RWPE2 (cell line): ENCODE results near the gene CHI3L2.

Experiments used
- ATAC-seq: fragments of 200-7000 bp; cut with Tn5 transposase; 3 replicates; pipeline ENCODE4 v1.9.1; 2021; ENCODE audit warnings: low read depth
- DNase-seq: peaks from one replicate; pipeline ENCODE4 v3.0.0-alpha.2; 2020; ENCODE audit warnings: low spot score
- H3K27ac ChIP-seq: fragments of 450-650 bp; 2 replicates; pipeline ENCODE4 v1.5.1; 2017; ENCODE audit warnings: mild to moderate bottlenecking; ENCODE audit not compliant: poor library complexity, severe bottlenecking
- H3K27me3 ChIP-seq: fragments of 250-450 bp; sonication (Bioruptor Pico); 2 replicates; pipeline ENCODE4 v1.5.1; 2021; ENCODE audit warnings: mild to moderate bottlenecking, moderate library complexity; ENCODE audit not compliant: insufficient read depth, poor library complexity, severe bottlenecking
- H3K36me3 ChIP-seq: fragments of 250-450 bp; sonication (Bioruptor Pico); 2 replicates; pipeline ENCODE4 v1.5.1; 2020; ENCODE audit warnings: low read depth, mild to moderate bottlenecking, moderate library complexity
- H3K4me1 ChIP-seq: fragments of 250-450 bp; sonication (Bioruptor Pico); 2 replicates; pipeline ENCODE4 v1.5.1; 2021; ENCODE audit warnings: mild to moderate bottlenecking, moderate library complexity; ENCODE audit not compliant: insufficient read depth, poor library complexity, severe bottlenecking
- H3K4me3 ChIP-seq: fragments of 250-450 bp; sonication (Bioruptor Pico); 2 replicates; pipeline ENCODE4 v1.5.1; 2021; ENCODE audit warnings: mild to moderate bottlenecking, moderate library complexity; ENCODE audit not compliant: severe bottlenecking
- H3K9me3 ChIP-seq: fragments of 250-450 bp; sonication (Bioruptor Pico); 2 replicates; pipeline ENCODE4 v1.5.1; 2021; ENCODE audit warnings: mild to moderate bottlenecking, moderate library complexity; ENCODE audit not compliant: severe bottlenecking
- TF ChIP-seq, protein P1 (sequence below): fragments of 450-650 bp; IDR thresholded peaks from one replicate; pipeline ENCODE4 v1.5.1; 2017; ENCODE audit warnings: mild to moderate bottlenecking, moderate library complexity; ENCODE audit not compliant: poor library complexity, severe bottlenecking

CHI3L2 gene

GRCh38 chr1:111247125-111247838 is 19.8 kb downstream of the CHI3L2 start:
- no peak overlapping the region for H3K27ac ChIP-seq
- TF ChIP-seq, protein P1, sequence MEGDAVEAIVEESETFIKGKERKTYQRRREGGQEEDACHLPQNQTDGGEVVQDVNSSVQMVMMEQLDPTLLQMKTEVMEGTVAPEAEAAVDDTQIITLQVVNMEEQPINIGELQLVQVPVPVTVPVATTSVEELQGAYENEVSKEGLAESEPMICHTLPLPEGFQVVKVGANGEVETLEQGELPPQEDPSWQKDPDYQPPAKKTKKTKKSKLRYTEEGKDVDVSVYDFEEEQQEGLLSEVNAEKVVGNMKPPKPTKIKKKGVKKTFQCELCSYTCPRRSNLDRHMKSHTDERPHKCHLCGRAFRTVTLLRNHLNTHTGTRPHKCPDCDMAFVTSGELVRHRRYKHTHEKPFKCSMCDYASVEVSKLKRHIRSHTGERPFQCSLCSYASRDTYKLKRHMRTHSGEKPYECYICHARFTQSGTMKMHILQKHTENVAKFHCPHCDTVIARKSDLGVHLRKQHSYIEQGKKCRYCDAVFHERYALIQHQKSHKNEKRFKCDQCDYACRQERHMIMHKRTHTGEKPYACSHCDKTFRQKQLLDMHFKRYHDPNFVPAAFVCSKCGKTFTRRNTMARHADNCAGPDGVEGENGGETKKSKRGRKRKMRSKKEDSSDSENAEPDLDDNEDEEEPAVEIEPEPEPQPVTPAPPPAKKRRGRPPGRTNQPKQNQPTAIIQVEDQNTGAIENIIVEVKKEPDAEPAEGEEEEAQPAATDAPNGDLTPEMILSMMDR: no peak
- DNase-seq (no peak), ATAC-seq (no peak)
- H3K9me3 ChIP-seq: no peaks in the 10 kb centered on the region
- H3K27me3 ChIP-seq: no peaks in the 10 kb centered on the region
- no peak overlapping the region for H3K4me3 ChIP-seq
- H3K36me3 ChIP-seq: no peaks in the 10 kb centered on the region
- no peaks in the 10 kb centered on the region for H3K4me1 ChIP-seq

GRCh38 chr1:111249960-111250359 is 22.4 kb downstream of the CHI3L2 start:
- Histone ChIP-seq H3K27ac (no peak overlapping the region), H3K9me3 (no peaks in the 10 kb centered on the region), H3K4me3 (no peak overlapping the region), H3K36me3 (no peaks in the 10 kb centered on the region), H3K4me1 (no peaks in the 10 kb centered on the region), H3K27me3 (peaks cover 10% of the 10 kb centered on the region)
- TF ChIP-seq, protein P1: no peak
- ATAC-seq (no peak), DNase-seq (no peak)

DNA sequence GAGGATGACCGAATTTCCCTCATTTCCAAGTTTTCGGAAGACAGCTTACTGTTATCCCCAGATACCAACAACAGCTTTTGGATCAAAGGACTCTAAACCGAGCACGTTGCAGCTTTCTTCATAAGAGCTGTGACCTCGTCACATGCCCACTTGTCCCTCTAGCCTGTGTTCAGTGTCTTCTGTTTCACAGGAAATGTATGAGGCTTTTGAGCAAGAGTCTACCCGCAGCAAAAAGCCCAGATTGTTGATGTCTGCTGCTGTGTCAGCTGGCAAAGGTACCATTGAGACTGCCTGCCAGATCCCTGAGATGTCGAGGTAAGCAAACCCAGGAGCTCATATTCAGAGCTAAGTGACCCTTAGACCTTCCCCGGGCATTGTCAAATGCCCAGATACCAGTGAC is 24.1 kb downstream of the CHI3L2 start:
- ATAC-seq (no peak), DNase-seq (no peak)
- Histone ChIP-seq H3K4me1 (no peaks in the 10 kb centered on the region), H3K27me3 (peaks cover 10% of the 10 kb centered on the region), H3K9me3 (no peaks in the 10 kb centered on the region), H3K36me3 (no peaks in the 10 kb centered on the region), H3K4me3 (no peak overlapping the region), H3K27ac (no peak overlapping the region)
- TF ChIP-seq, protein P1: no peak

DNA sequence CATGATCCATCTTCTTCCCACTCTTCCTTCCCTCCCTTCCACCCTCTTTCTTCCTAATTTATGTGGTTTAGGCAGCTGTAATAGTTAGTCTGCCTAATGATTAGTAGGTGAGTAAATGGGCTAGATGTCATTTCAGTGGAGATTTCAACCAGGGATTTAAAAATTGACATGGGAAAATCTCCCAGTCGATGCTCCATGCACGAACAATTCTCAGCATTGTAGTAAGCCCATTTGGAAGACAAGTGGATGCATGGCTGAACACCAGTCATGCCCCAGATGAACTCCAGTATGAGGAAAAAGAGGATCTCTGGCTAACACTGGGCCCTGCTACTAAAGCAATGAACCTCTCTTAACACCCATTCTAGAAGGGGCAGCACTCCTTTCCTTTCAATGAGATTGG is 25.3 kb downstream of the CHI3L2 start:
- Histone ChIP-seq H3K27me3 (peaks cover 16% of the 10 kb centered on the region), H3K4me3 (no peak overlapping the region), H3K4me1 (no peaks in the 10 kb centered on the region), H3K27ac (no peak overlapping the region), H3K36me3 (no peaks in the 10 kb centered on the region), H3K9me3 (no peaks in the 10 kb centered on the region)
- DNase-seq (no peak), ATAC-seq (no peak)
- TF ChIP-seq, protein P1: no peak

DNA sequence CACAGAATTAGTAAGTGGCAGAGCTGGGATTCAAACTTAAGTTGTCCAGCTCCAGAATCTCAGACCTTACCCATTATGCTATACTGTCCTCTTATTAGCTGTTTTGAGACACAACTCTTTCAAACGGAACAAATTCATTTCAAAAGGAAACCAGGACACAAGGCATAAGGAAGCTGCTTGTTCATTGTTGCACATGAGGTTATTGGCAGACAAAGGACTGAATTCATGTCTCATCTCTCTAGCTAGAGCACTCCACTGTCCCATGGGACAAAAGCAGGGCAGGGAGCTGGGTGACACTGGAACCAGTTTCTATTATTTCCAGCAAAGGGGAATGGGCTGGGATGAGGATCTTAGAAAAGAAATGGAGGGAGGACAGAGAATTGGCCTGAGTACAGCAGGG is 26.4 kb downstream of the CHI3L2 start:
- H3K27me3 ChIP-seq: peaks cover 19% of the 10 kb centered on the region
- DNase-seq (no peak), ATAC-seq (no peak)

More for the DNA sequence above, 26.4 kb downstream of the CHI3L2 start:
- Histone ChIP-seq H3K4me1 (no peaks in the 10 kb centered on the region), H3K27ac (no peak overlapping the region), H3K9me3 (no peaks in the 10 kb centered on the region), H3K4me3 (no peak overlapping the region), H3K36me3 (no peaks in the 10 kb centered on the region)
- TF ChIP-seq, protein P1: no peak
